Measurements from ENCODE around the gene ATP9B.
"Not testable (repeated sequence)": the region's sequence is repeated elsewhere in the genome, so short reads cannot be mapped to it uniquely, and the experiment has no call there.

- not testable (repeated sequence) for TF ChIP-seq CTCF (IDR thresholded peaks at IDR 0.05; ENCODE audit: low read length); EZH2 (optimal IDR thresholded peaks at IDR 0.05; ENCODE audit: low read depth, low read length)
Measured at GRCh38 chr18:79327915-79328314, 258.7 kb downstream of the ATP9B start.

Data from MM.1S (cell line).